ENCODE data around the gene GNL3.
"Not testable (repeated sequence)": the region's sequence is repeated elsewhere in the genome, so short reads cannot be mapped to it uniquely, and the experiment has no call there.

Gene GNL3

GRCh38 chr3:52722491-52722890, 36.7 kb downstream of the GNL3 start:
- no peak for DNase-seq

GRCh38 chr3:52723935-52724334, 38.1 kb downstream of the GNL3 start:
- DNase-seq, result no peak

- DNase-seq, result no peak
Measured at GRCh38 chr3:52724511-52724910, 38.7 kb downstream of the GNL3 start.

GRCh38 chr3:52728753-52729152, 42.9 kb downstream of the GNL3 start:
- not testable (repeated sequence) for DNase-seq

DNA sequence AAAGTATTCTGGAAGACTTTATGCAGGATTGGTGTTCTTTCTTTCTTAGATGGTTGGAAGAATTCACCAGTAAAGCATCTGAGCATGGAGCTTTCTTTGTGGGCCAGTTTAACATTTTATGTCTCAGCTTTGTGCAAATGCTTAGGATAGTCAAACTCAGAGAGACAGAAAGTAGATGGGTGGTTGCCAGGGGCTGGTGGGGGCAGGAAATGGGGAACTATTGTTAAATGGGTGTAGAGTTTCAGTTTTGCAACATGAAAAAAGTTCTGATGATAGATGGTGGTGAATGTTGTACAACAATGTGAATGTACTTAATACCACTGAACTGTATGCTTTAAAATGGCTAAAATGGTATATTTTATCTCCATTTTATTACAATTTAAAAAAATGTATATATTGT, 44.8 kb downstream of the GNL3 start:
- no peak for DNase-seq

GRCh38 chr3:52731590-52731989, 45.8 kb downstream of the GNL3 start:
- no peak for DNase-seq

DNA sequence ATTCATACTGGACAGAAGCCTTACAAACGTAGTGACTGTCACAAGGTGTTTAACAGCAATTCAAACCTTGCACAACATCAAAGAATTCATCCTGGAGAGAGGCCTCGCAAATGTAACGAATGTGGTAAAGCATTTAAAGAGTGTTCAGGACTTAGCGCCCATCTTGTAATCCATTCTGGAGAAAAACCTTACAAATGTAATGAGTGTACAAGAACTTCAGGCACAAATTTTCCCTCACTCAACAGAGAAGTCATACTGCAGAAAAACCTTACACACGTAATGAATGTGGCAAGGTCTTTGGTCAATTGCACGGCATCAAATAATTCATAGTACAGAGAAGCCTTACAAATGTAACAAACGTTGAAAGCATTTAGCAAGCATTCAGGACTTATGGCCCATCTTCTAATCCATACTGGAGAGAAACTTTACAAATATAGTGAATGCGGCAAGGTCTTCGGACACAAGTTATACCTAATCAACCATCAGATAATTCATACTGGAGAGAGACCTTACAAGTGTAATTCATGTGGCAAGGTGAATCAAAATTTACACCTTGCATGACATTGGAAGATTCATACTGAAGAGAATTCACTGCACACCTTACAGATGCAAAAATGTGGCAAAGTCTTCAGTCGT, 47.5 kb downstream of the GNL3 start:
- no peak for DNase-seq

DNA sequence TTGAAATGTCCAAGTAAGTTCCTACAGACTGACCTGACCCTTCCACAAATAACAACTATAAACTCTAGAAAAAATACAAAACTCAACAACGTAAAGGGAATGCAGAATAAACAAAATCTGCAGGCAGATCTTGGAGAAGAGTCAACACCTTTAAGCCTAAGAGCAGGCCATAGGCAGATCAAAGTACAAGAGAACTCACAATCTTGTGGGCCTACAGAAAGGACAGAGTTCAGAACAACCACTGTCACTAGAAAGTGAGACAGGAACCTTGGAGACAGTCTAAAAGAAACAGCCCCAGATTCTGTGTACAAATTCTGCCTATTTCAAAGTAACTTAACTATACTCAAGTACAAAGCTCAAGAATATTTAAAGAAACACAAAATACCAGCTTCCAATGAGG, 53.9 kb downstream of the GNL3 start:
- DNase-seq, result no peak

- DNase-seq, result peak; percentile 1
Measured at GRCh38 chr3:52742418-52743041, 56.7 kb downstream of the GNL3 start.

DNA sequence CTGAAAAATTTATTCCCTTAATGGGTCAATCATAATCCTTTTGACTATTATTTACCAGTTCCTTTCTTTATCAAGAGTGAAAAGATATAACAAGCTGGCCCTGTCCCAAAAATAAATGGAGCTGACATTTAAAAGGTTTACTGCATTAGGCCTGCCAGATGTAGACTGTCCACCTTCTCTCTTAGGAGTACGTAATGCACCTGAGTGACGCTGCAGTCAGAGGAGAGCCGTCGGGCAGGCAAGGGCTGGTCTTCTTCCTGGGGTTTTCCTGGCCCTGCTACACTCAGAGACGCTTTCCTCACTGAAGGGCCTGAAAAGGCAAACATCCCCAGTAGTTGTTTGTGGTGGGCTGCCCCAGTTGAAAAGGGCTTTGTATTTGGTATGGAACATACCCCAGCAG, 57.3 kb downstream of the GNL3 start:
- DNase-seq, result no peak

DNA sequence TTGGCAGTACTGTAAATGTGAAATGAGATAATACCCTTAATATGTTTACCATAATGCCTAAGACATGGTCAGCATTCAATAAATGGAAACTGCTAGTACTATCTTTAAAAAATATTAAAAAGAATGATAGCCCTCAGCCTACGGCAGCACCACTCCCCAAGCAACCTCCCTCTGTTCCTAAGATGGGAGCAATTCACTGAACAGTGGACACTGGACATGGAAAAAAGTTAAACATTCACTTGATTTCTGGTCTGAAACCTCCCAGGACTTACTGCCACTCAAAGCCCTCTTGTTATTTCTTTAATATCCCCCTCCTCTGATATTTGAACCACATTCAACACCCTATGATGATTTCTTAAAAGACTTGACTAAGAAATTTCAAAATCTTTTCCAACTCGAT, 57.9 kb downstream of the GNL3 start:
- no peak for DNase-seq
